ENCODE data around the gene COA6.

- TF ChIP-seq POLR2AphosphoS5 (IDR thresholded peaks at IDR 0.05; ENCODE audit: borderline replicate concordance, low read depth, low read length) = no peak
- no peak for TF ChIP-seq EZH2 (IDR thresholded peaks at IDR 0.05)
- no peak for TF ChIP-seq FOXP2 (optimal IDR thresholded peaks at IDR 0.05; ENCODE audit: control extremely low read depth, extremely low read length, insufficient read depth)
Measured at GRCh38 chr1:234372011-234372757, 1.1 kb upstream of the COA6 start.
